ENCODE measurements around the gene CXXC1. TPM values are rescaled to one million over a fixed set of nuclear protein-coding genes. Genes with fewer than 3 reads are reported as not detected.
A peak's percentile ranks its signal among the peaks of the same experiment; 100 is the strongest.
"Not testable (repeated sequence)": the region's sequence is repeated elsewhere in the genome, so short reads cannot be mapped to it uniquely, and the experiment has no call there.

Gene CXXC1
- total and polyA plus RNA-seq, 4 donors, result 39.2 to 77.5 (median 70.4) TPM

DNA sequence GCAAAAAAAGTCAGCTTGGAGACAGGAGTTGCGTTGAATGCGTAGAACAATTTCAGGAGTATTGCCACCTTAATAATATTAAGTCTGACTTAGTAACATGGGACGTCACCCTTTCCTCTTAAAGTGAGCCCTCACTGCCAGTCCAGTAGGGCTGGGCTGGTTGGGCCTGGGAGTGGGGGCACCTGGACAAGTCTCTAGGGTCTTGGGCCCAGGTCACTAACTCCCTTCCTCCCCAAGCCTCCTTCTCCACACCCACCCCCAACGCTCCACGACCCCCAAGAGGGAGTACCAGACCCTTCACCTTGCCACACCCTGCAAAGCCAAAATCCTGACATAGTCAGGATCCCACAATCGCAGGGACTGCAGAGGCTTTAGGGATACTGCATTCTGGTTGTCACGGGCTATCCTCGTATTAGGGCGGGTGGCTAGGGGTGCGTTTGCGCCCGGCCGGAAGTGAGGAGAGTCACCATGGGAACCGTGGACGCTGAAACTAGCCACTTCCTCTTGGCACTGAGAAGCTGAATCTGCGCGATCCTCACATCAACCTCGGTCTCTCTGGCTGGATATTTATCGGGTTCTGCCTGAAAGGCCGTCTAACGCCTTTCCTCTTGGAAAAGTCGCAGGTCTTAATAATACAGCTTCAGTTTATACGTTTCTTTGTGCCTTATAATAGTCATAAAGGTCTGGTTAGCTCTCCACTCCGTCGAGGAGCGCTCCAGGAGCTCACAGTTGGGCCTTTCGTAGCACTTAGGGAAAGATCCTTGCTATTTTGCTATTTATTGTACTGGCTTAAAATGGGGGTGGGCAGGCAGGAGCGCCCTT, 10.3 kb upstream of the CXXC1 start:
- Histone ChIP-seq H3K4me1 (ENCODE audit: control insufficient read depth in 5 of 5, insufficient read depth in 5 of 5, low read length in 5 of 5) (peaks cover 0 to 3% (median 0%) of the 10 kb centered on the region in 5 donors), H3K27me3 (ENCODE audit: control insufficient read depth in 3 of 3, insufficient read depth in 3 of 3, low read length in 2 of 3) (peaks cover 0 to 18% (median 17%) of the 10 kb centered on the region in 3 donors), H3K36me3 (ENCODE audit: control insufficient read depth in 4 of 4, insufficient read depth in 4 of 4, low read length in 4 of 4) (no peaks in the 10 kb centered on the region), H3K27ac (ENCODE audit: low read depth in 1 of 2, low read length in 1 of 2) (no peak overlapping the region), H3K4me3 (peak overlapping the region; percentile 6), H3K9ac (ENCODE audit: insufficient read depth in 1 of 2, low read length in 2 of 2) (no peak overlapping the region), H3K9me3 (ENCODE audit: control insufficient read depth in 4 of 4, insufficient read depth in 3 of 4, low read length in 3 of 4) (peaks cover 0 to 7% (median 0%) of the 10 kb centered on the region in 4 donors)
- 10 to 11% methylated on average over 28 of the region's 28 CpGs for WGBS, 2 donors
- TF ChIP-seq CTCF (IDR thresholded peaks at IDR 0.05; ENCODE audit: control extremely low read depth, extremely low read depth), result no peak
- DNase-seq, result peak; percentile 86 to 91 (median 90)
- peak; percentile 81 for ATAC-seq (ENCODE audit: insufficient read depth, low FRiP score)

GRCh38 chr18:50293039-50293438, 5.5 kb upstream of the CXXC1 start:
- no peak overlapping the region for H3K4me3 ChIP-seq
- no peak overlapping the region for H3K27ac ChIP-seq (ENCODE audit: low read depth in 1 of 2, low read length in 1 of 2)
- WGBS, 2 donors, result 89 to 100% methylated on average over 1 of the region's 1 CpG
- H3K27me3 ChIP-seq (ENCODE audit: control insufficient read depth in 3 of 3, insufficient read depth in 3 of 3, low read length in 2 of 3), result no peaks in the 10 kb centered on the region
- no peak for DNase-seq
- no peaks in the 10 kb centered on the region for H3K36me3 ChIP-seq (ENCODE audit: control insufficient read depth in 4 of 4, insufficient read depth in 4 of 4, low read length in 4 of 4)
- H3K9me3 ChIP-seq (ENCODE audit: control insufficient read depth in 4 of 4, insufficient read depth in 3 of 4, low read length in 3 of 4), result no peaks in the 10 kb centered on the region
- no peak for TF ChIP-seq CTCF (IDR thresholded peaks at IDR 0.05; ENCODE audit: control extremely low read depth, extremely low read depth)
- no peak overlapping the region for H3K9ac ChIP-seq (ENCODE audit: insufficient read depth in 1 of 2, low read length in 2 of 2)
- H3K4me1 ChIP-seq (ENCODE audit: control insufficient read depth in 5 of 5, insufficient read depth in 5 of 5, low read length in 5 of 5), result no peaks in the 10 kb centered on the region
- ATAC-seq (ENCODE audit: insufficient read depth, low FRiP score), result no peak

DNA sequence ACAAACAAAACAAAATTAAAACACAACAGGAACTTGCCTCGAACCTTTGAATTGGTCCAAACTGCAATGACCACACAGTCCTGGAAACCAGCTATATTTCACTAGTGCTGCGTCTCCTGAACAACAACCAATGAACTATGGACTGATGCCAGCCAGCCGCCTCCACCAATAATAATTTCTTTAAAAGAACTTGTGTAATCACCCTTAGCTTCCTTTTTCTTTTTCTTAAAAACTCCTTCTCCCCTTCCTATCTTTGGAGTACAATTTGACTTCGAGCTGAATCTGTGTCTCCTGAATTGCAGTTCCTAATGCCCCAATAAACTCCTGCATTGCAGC, 1.6 kb upstream of the CXXC1 start:
- H3K36me3 ChIP-seq (ENCODE audit: control insufficient read depth in 4 of 4, insufficient read depth in 4 of 4, low read length in 4 of 4), result peaks cover 3 to 18% (median 4%) of the 10 kb centered on the region in 4 donors
- 38 to 70% methylated on average over 4 of the region's 4 CpGs for WGBS, 2 donors
- no peak overlapping the region for H3K9ac ChIP-seq (ENCODE audit: insufficient read depth in 1 of 2, low read length in 2 of 2)

DNA sequence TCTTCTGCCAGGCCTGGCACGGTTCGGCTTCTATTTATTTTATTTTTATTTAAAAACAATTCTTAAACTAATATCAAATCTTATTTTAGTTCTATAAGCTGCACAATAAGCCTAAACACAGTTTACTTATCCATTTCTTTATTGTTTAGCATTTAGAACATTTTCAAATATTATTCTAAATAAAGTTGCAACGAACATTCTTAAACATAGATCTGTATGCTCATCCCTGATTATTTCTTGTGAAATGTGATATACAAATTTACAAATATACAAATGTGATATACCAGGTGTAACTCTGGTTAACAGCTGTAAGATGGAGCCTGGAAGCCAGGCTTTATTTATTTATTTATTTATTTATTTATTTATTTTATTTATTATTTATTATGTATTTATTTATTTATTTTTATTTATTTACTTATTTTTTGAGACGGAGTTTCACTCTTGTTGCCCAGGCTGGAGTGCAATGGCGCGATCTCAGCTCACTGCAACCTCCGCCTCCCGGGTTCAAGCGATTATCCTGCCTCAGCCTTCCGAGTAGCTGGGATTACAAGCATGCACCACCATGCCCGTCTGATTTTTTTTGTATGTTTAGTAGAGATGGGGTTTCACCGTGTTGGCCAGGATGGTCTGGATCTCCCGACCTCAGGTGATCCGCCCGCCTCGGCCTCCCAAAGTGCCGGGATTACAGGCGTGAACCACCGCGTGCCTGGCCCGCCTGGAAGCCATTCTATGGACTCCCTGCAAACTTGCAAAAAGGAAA, 1.0 kb upstream of the CXXC1 start:
- WGBS, 2 donors, result 78 to 79% methylated on average over 21 of the region's 21 CpGs
- H3K27me3 ChIP-seq (ENCODE audit: control insufficient read depth in 3 of 3, insufficient read depth in 3 of 3, low read length in 2 of 3); DNase-seq; H3K9me3 ChIP-seq (ENCODE audit: control insufficient read depth in 4 of 4, insufficient read depth in 3 of 4, low read length in 3 of 4); ATAC-seq (ENCODE audit: insufficient read depth, low FRiP score): not testable (repeated sequence)
- Histone ChIP-seq H3K27ac (ENCODE audit: low read depth in 1 of 2, low read length in 1 of 2) (peak overlapping the region; percentile 83 to 96), H3K4me1 (ENCODE audit: control insufficient read depth in 5 of 5, insufficient read depth in 5 of 5, low read length in 5 of 5) (peaks cover 0 to 12% (median 0%) of the 10 kb centered on the region in 5 donors), H3K4me3 (peak overlapping the region; percentile 66), H3K9ac (ENCODE audit: insufficient read depth in 1 of 2, low read length in 2 of 2) (peak overlapping the region in 1 of 2 donors; percentile 89), H3K36me3 (ENCODE audit: control insufficient read depth in 4 of 4, insufficient read depth in 4 of 4, low read length in 4 of 4) (peaks cover 6 to 23% (median 7%) of the 10 kb centered on the region in 4 donors)

More for the DNA sequence above, 1.6 kb upstream of the CXXC1 start:
- no peak for DNase-seq
- H3K9me3 ChIP-seq (ENCODE audit: control insufficient read depth in 4 of 4, insufficient read depth in 3 of 4, low read length in 3 of 4), result no peaks in the 10 kb centered on the region
- no peak for TF ChIP-seq CTCF (IDR thresholded peaks at IDR 0.05; ENCODE audit: control extremely low read depth, extremely low read depth)
- no peak overlapping the region for H3K27ac ChIP-seq (ENCODE audit: low read depth in 1 of 2, low read length in 1 of 2)
- H3K27me3 ChIP-seq (ENCODE audit: control insufficient read depth in 3 of 3, insufficient read depth in 3 of 3, low read length in 2 of 3), result no peaks in the 10 kb centered on the region
- no peak overlapping the region for H3K4me3 ChIP-seq
- H3K4me1 ChIP-seq (ENCODE audit: control insufficient read depth in 5 of 5, insufficient read depth in 5 of 5, low read length in 5 of 5), result peaks cover 0 to 12% (median 0%) of the 10 kb centered on the region in 5 donors
- no peak for ATAC-seq (ENCODE audit: insufficient read depth, low FRiP score)
